HUES48 (cell line): ENCODE measurements around the gene TMEM86B.
"Not testable (repeated sequence)": the region's sequence is repeated elsewhere in the genome, so short reads cannot be mapped to it uniquely, and the experiment has no call there.

ENCODE experiments used
- H3K27ac ChIP-seq: one replicate; pipeline ENCODE4 v1.7.0; 2013; ENCODE audit warnings: low read depth, low read length, inconsistent platforms
- H3K27me3 ChIP-seq: 2 replicates; pipeline ENCODE4 v1.6.1; 2013; ENCODE audit warnings: mild to moderate bottlenecking, low read length; ENCODE audit not compliant: control insufficient read depth, insufficient read depth
- H3K36me3 ChIP-seq: 2 replicates; pipeline ENCODE4 v1.6.1; 2013; ENCODE audit warnings: low read length; ENCODE audit not compliant: control insufficient read depth, insufficient read depth
- H3K4me1 ChIP-seq: 2 replicates; pipeline ENCODE4 v1.6.1; 2013; ENCODE audit warnings: mild to moderate bottlenecking, low read length; ENCODE audit not compliant: control insufficient read depth, insufficient read depth
- H3K4me3 ChIP-seq: 2 replicates; pipeline ENCODE4 v1.5.1; 2013; ENCODE audit warnings: mild to moderate bottlenecking, low read depth, low read length
- H3K9ac ChIP-seq: 2 replicates; pipeline ENCODE4 v1.6.1; 2013; ENCODE audit warnings: mild to moderate bottlenecking, low read depth, low read length, moderate library complexity
- H3K9me3 ChIP-seq: 2 replicates; pipeline ENCODE4 v1.6.1; 2013; ENCODE audit warnings: low read length; ENCODE audit not compliant: control insufficient read depth, insufficient read depth

Gene TMEM86B

GRCh38 chr19:55208880-55209692 is 19.5 kb downstream of the TMEM86B start, which contains the start of gene PTPRH:
TSS of gene PTPRH (minus strand) at chr19:55209501. CDS start at chr19:55209433, 68 bp downstream.
- Histone ChIP-seq H3K4me3 (no peak within 1 kb of the TSS), H3K9me3 (peaks cover 5% of the 10 kb centered on the region), H3K36me3 (no peaks in the 10 kb centered on the region), H3K4me1 (0 out of 2 replicates have a peak, but pooled peaks cover 5% of the 10 kb centered on the region), H3K9ac (no peak within 1 kb of the TSS), H3K27me3 (no peaks in the 10 kb centered on the region), H3K27ac (peak within 1 kb of the TSS; percentile 8)

- Histone ChIP-seq H3K27ac (no peak overlapping the region), H3K9me3 (no peaks in the 10 kb centered on the region), H3K4me1 (0 out of 2 replicates have a peak, but pooled peaks cover 5% of the 10 kb centered on the region), H3K9ac (no peak overlapping the region), H3K4me3 (peak overlapping the region; percentile 33; the same call in 1 of the 2 replicates), H3K27me3 (no peaks in the 10 kb centered on the region), H3K36me3 (no peaks in the 10 kb centered on the region)
Observed at GRCh38 chr19:55206664-55207500, 21.7 kb downstream of the TMEM86B start.

GRCh38 chr19:55202199-55202598 is 26.4 kb downstream of the TMEM86B start:
- H3K4me3 ChIP-seq, H3K27ac ChIP-seq, H3K9me3 ChIP-seq, H3K9ac ChIP-seq, H3K27me3 ChIP-seq, H3K36me3 ChIP-seq, H3K4me1 ChIP-seq: not testable (repeated sequence)

- H3K27ac ChIP-seq = no peak overlapping the region
- no peaks in the 10 kb centered on the region for H3K36me3 ChIP-seq
- H3K4me3 ChIP-seq = no peak overlapping the region
- H3K9ac ChIP-seq = no peak overlapping the region
- no peaks in the 10 kb centered on the region for H3K4me1 ChIP-seq
- H3K9me3 ChIP-seq = no peaks in the 10 kb centered on the region
- no peaks in the 10 kb centered on the region for H3K27me3 ChIP-seq
Observed at GRCh38 chr19:55199620-55200204, 28.9 kb downstream of the TMEM86B start.

GRCh38 chr19:55198651-55199050 is 29.9 kb downstream of the TMEM86B start:
- no peak overlapping the region for H3K27ac ChIP-seq
- no peaks in the 10 kb centered on the region for H3K9me3 ChIP-seq
- H3K36me3 ChIP-seq = no peaks in the 10 kb centered on the region
- no peak overlapping the region for H3K4me3 ChIP-seq
- H3K9ac ChIP-seq = no peak overlapping the region
- H3K4me1 ChIP-seq = no peaks in the 10 kb centered on the region
- no peaks in the 10 kb centered on the region for H3K27me3 ChIP-seq

- H3K36me3 ChIP-seq = no peaks in the 10 kb centered on the region
- H3K4me3 ChIP-seq = no peak overlapping the region
- no peak overlapping the region for H3K27ac ChIP-seq
- H3K27me3 ChIP-seq = no peaks in the 10 kb centered on the region
- H3K4me1 ChIP-seq = no peaks in the 10 kb centered on the region
- H3K9ac ChIP-seq = no peak overlapping the region
- H3K9me3 ChIP-seq = no peaks in the 10 kb centered on the region
Observed at GRCh38 chr19:55197528-55197927, 31.0 kb downstream of the TMEM86B start.

GRCh38 chr19:55196803-55197202 is 31.8 kb downstream of the TMEM86B start:
- Histone ChIP-seq H3K36me3 (no peaks in the 10 kb centered on the region), H3K9ac (no peak overlapping the region), H3K9me3 (no peaks in the 10 kb centered on the region), H3K27me3 (no peaks in the 10 kb centered on the region), H3K4me1 (no peaks in the 10 kb centered on the region), H3K4me3 (no peak overlapping the region), H3K27ac (no peak overlapping the region)

- Histone ChIP-seq H3K9ac (no peak overlapping the region), H3K27me3 (no peaks in the 10 kb centered on the region), H3K9me3 (no peaks in the 10 kb centered on the region), H3K27ac (no peak overlapping the region), H3K36me3 (no peaks in the 10 kb centered on the region), H3K4me1 (no peaks in the 10 kb centered on the region), H3K4me3 (no peak overlapping the region)
Observed at GRCh38 chr19:55193481-55193880, 35.1 kb downstream of the TMEM86B start.

- Histone ChIP-seq H3K4me3 (no peak overlapping the region), H3K27ac (no peak overlapping the region), H3K9ac (no peak overlapping the region), H3K36me3 (no peaks in the 10 kb centered on the region), H3K4me1 (no peaks in the 10 kb centered on the region), H3K27me3 (no peaks in the 10 kb centered on the region), H3K9me3 (no peaks in the 10 kb centered on the region)
Observed at GRCh38 chr19:55189403-55189835, 39.1 kb downstream of the TMEM86B start.

- Histone ChIP-seq H3K4me3 (no peak overlapping the region), H3K36me3 (no peaks in the 10 kb centered on the region), H3K9me3 (no peaks in the 10 kb centered on the region), H3K27me3 (no peaks in the 10 kb centered on the region), H3K27ac (no peak overlapping the region), H3K4me1 (no peaks in the 10 kb centered on the region), H3K9ac (no peak overlapping the region)
Observed at GRCh38 chr19:55188625-55189024, 39.9 kb downstream of the TMEM86B start.
